Glutamatergic neuron (in vitro differentiated cells): ENCODE measurements around the gene MAP4K4. TPM values are rescaled to one million over a fixed set of nuclear protein-coding genes. Genes with fewer than 3 reads are reported as not detected.
A peak's percentile ranks its signal among the peaks of the same experiment; 100 is the strongest.

Source experiments
- DNase-seq: peaks from one replicate; pipeline ENCODE4 v3.0.0; 2022
- H3K27ac Mint-ChIP-seq: one replicate; pipeline ENCODE4 v1.8.0; 2020; ENCODE audit warnings: mild to moderate bottlenecking, mixed read lengths, inconsistent platforms; ENCODE audit not compliant: unreplicated experiment
- H3K27me3 Mint-ChIP-seq: one replicate; pipeline ENCODE4 v1.8.0; 2020; ENCODE audit warnings: mild to moderate bottlenecking, moderate library complexity, mixed read lengths, inconsistent platforms; ENCODE audit not compliant: unreplicated experiment
- H3K36me3 Mint-ChIP-seq: one replicate; pipeline ENCODE4 v1.8.0; 2020; ENCODE audit warnings: mild to moderate bottlenecking, mixed read lengths, inconsistent platforms; ENCODE audit not compliant: unreplicated experiment
- H3K4me1 Mint-ChIP-seq: one replicate; pipeline ENCODE4 v1.8.0; 2020; ENCODE audit warnings: mild to moderate bottlenecking, low read depth, mixed read lengths, inconsistent platforms; ENCODE audit not compliant: unreplicated experiment
- H3K4me3 Mint-ChIP-seq: one replicate; pipeline ENCODE4 v1.8.0; 2020; ENCODE audit warnings: mild to moderate bottlenecking, mixed read lengths, inconsistent platforms; ENCODE audit not compliant: unreplicated experiment
- H3K9me3 Mint-ChIP-seq: one replicate; pipeline ENCODE4 v1.8.0; 2020; ENCODE audit warnings: mild to moderate bottlenecking, moderate library complexity, mixed read lengths, inconsistent platforms; ENCODE audit not compliant: unreplicated experiment
- total RNA-seq: library from RNA; stranded (reverse); fragmentation: NEBNext Ultra II Directional; extraction: Animal tissue kit (Norgen Biotek cat#: 25700); gene quantifications from one replicate; pipeline ENCODE4 v1.2.1, GENCODE V29; 2021; ENCODE audit not compliant: unreplicated experiment
- TF ChIP-seq, protein P1 (sequence below): fragments of 200-600 bp; sonication (generic); IDR thresholded peaks from one replicate; pipeline ENCODE4 v1.5.0; 2021; ENCODE audit not compliant: partially characterized antibody, unreplicated experiment

Gene MAP4K4
- total RNA-seq, 1 donor from 2014 or later: 756 TPM

DNA sequence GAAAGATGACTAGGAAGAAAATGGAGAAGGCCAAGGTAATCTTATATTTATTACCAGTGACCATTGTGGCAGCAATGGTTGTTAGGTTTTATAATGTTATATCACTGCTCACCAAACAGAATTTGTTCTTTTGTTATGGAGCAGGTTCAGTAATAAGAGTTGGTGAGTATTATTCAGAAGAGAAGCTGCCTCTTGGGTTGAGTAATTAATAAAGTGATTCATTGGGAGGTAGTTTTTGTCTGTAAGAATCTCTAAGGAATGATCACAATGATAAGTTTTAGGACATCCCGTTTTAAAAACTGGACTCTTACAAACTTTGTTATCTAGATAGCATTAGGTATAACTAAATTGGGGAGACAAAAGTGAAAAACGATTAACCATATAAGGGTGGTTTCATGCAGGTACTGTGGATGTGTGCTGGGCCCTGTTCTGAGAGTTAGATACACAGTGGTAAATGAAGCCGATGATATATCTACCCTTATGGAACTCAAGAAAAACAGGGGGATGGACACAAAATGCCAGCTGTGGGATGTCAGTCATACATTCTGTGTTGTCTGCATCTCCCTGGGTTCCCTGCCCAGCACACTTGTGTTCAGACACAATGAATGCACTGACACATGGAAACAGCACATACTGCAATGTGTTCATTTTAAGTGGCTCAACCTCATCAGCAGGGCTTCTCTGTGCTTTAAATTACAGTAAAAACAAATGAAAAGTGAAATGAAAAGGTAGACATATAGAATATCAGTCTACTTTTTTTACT, 7.5 kb downstream of the MAP4K4 start:
- H3K36me3 Mint-ChIP-seq: no peaks in the 10 kb centered on the region
- peak overlapping the region; percentile 67 for H3K4me3 Mint-ChIP-seq
- H3K27ac Mint-ChIP-seq: no peak overlapping the region
- DNase-seq: no peak
- TF ChIP-seq, protein P1, sequence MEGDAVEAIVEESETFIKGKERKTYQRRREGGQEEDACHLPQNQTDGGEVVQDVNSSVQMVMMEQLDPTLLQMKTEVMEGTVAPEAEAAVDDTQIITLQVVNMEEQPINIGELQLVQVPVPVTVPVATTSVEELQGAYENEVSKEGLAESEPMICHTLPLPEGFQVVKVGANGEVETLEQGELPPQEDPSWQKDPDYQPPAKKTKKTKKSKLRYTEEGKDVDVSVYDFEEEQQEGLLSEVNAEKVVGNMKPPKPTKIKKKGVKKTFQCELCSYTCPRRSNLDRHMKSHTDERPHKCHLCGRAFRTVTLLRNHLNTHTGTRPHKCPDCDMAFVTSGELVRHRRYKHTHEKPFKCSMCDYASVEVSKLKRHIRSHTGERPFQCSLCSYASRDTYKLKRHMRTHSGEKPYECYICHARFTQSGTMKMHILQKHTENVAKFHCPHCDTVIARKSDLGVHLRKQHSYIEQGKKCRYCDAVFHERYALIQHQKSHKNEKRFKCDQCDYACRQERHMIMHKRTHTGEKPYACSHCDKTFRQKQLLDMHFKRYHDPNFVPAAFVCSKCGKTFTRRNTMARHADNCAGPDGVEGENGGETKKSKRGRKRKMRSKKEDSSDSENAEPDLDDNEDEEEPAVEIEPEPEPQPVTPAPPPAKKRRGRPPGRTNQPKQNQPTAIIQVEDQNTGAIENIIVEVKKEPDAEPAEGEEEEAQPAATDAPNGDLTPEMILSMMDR: no peak
- peaks cover 5% of the 10 kb centered on the region for H3K27me3 Mint-ChIP-seq
- peaks cover 13% of the 10 kb centered on the region for H3K9me3 Mint-ChIP-seq
- H3K4me1 Mint-ChIP-seq: peaks cover 50% of the 10 kb centered on the region

DNA sequence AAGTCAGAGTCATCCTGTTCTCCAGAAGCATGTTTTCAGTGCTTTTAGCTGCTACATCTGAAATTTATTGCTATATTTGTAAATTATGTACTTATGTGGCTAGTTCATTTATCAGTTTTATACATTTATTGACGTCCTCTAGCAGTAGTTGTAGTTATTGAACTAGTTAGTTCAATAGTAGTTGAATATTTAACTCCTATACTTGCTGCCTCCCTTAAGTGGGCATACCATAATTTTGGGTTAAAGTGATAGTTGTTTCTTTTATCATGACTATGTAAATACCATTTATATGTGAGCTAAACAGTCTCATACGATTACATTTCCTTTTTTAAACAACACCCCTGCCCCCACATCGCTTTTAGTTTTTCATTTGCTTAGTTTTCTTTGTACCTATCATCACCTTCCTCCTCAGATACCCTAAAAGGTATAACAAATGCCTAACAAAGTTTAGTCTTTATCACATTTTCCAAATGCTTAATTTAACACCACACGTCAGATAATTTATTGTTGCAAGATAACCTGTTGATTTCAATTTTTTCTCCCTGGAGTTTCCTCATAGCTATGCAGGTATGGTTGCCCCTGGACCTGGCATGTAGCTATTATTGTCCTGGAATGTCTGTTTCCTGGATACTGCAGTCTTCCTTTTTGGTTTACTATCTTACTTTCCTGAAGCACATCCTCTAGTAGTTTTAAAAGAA, 8.8 kb downstream of the MAP4K4 start:
- Mint-ChIP-seq H3K4me1 (peaks cover 58% of the 10 kb centered on the region), H3K27me3 (peaks cover 7% of the 10 kb centered on the region), H3K27ac (no peak overlapping the region), H3K9me3 (peaks cover 14% of the 10 kb centered on the region), H3K4me3 (no peak overlapping the region), H3K36me3 (no peaks in the 10 kb centered on the region)
- no peak for DNase-seq
- TF ChIP-seq, protein P1: no peak

DNA sequence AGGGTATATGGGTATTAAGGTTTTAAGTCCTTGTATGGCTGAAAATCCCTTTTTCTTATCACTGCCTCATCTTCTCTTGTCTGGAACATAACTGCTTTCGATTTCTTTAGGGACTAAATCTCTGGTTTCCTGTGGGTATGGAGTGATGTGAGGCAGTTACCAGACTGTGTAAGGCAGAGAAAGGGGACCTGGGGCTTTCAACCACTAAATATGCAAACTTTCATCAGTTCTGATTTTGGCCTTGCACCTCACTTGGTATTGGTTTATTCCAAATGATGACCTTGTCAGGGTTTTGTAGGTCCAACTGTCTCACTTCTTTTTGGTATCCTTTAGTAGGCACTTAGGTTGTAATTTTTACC, 9.3 kb downstream of the MAP4K4 start:
- H3K9me3 Mint-ChIP-seq: peaks cover 15% of the 10 kb centered on the region
- DNase-seq: no peak
- peaks cover 59% of the 10 kb centered on the region for H3K4me1 Mint-ChIP-seq
- no peak overlapping the region for H3K4me3 Mint-ChIP-seq
- TF ChIP-seq, protein P1: no peak
- peaks cover 7% of the 10 kb centered on the region for H3K27me3 Mint-ChIP-seq
- H3K27ac Mint-ChIP-seq: no peak overlapping the region
- no peaks in the 10 kb centered on the region for H3K36me3 Mint-ChIP-seq

DNA sequence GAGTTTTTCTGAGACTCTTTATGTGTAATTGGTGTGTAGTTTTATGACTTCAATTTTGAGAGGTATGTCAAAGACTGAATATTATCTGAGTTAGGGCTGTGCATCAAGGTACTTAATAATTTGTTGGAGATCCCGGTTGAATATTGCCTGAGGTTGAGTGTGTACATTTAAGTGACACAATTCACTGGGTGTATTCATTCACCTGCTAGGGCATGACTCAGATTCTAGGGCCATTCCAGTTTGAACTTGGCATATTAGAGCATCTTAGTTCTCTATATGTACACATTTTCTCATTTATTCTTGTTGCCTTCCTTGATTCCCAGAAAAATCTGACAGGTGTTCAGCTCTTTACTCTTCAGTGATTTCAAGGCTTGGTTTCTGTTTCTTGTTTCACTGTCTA, 12.5 kb downstream of the MAP4K4 start:
- H3K27ac Mint-ChIP-seq: peak overlapping the region; percentile 89

More for the DNA sequence above, 12.5 kb downstream of the MAP4K4 start:
- H3K36me3 Mint-ChIP-seq: no peaks in the 10 kb centered on the region
- H3K4me1 Mint-ChIP-seq: peaks cover 53% of the 10 kb centered on the region
- peaks cover 7% of the 10 kb centered on the region for H3K9me3 Mint-ChIP-seq
- no peak for DNase-seq
- H3K4me3 Mint-ChIP-seq: peak overlapping the region; percentile 55
- H3K27me3 Mint-ChIP-seq: peaks cover 3% of the 10 kb centered on the region
- TF ChIP-seq, protein P1: no peak
